Measurements from ENCODE around the gene MYL7.

- TF ChIP-seq, protein P1, sequence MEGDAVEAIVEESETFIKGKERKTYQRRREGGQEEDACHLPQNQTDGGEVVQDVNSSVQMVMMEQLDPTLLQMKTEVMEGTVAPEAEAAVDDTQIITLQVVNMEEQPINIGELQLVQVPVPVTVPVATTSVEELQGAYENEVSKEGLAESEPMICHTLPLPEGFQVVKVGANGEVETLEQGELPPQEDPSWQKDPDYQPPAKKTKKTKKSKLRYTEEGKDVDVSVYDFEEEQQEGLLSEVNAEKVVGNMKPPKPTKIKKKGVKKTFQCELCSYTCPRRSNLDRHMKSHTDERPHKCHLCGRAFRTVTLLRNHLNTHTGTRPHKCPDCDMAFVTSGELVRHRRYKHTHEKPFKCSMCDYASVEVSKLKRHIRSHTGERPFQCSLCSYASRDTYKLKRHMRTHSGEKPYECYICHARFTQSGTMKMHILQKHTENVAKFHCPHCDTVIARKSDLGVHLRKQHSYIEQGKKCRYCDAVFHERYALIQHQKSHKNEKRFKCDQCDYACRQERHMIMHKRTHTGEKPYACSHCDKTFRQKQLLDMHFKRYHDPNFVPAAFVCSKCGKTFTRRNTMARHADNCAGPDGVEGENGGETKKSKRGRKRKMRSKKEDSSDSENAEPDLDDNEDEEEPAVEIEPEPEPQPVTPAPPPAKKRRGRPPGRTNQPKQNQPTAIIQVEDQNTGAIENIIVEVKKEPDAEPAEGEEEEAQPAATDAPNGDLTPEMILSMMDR (CRISPR knock-in tag; IDR thresholded peaks at IDR 0.05): no peak
- TF ChIP-seq ETV6 (CRISPR knock-in tag; conservative IDR thresholded peaks at IDR 0.05) (no peak), PCBP1 (IDR thresholded peaks at IDR 0.05; ENCODE audit: borderline replicate concordance, low read depth, low read length) (no peak), ZNF720 (CRISPR knock-in tag; IDR thresholded peaks at IDR 0.05) (no peak), STAT6 (CRISPR knock-in tag; IDR thresholded peaks at IDR 0.05; ENCODE audit: borderline replicate concordance) (no peak), BRD4 (CRISPR knock-in tag; IDR thresholded peaks at IDR 0.05) (no peak), ZBTB33 (CRISPR knock-in tag; IDR thresholded peaks at IDR 0.05) (peak; percentile 86; the same call in 1 of the 2 replicates), SP2 (CRISPR knock-in tag; IDR thresholded peaks at IDR 0.05) (no peak), SNAPC5 (CRISPR knock-in tag; IDR thresholded peaks at IDR 0.05; ENCODE audit: borderline replicate concordance) (no peak), MAX (IDR thresholded peaks at IDR 0.05) (no peak), ELF4 (CRISPR knock-in tag; IDR thresholded peaks at IDR 0.05; ENCODE audit: borderline replicate concordance) (no peak), ZNF672 (CRISPR knock-in tag; IDR thresholded peaks at IDR 0.05) (no peak), PTBP1 (IDR thresholded peaks at IDR 0.05; ENCODE audit: low read depth, low read length, poor library complexity, severe bottlenecking) (no peak)
- TF ChIP-seq, protein P2, sequence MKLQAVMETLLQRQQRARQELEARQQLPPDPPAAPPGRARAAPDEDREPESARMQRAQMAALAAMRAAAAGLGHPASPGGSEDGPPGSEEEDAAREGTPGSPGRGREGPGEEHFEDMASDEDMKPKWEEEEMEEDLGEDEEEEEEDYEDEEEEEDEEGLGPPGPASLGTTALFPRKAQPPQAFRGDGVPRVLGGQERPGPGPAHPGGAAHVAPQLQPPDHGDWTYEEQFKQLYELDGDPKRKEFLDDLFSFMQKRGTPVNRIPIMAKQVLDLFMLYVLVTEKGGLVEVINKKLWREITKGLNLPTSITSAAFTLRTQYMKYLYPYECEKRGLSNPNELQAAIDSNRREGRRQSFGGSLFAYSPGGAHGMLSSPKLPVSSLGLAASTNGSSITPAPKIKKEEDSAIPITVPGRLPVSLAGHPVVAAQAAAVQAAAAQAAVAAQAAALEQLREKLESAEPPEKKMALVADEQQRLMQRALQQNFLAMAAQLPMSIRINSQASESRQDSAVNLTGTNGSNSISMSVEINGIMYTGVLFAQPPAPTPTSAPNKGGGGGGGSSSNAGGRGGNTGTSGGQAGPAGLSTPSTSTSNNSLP (IDR thresholded peaks at IDR 0.05; ENCODE audit: low read depth, low read length): no peak
Observed at GRCh38 chr7:44112997-44113763, 28.0 kb downstream of the MYL7 start.
